Naive thymus-derived CD4-positive, alpha-beta T cell (primary cell): ENCODE measurements around the gene ERCC6L2. TPM values are rescaled to one million over a fixed set of nuclear protein-coding genes. Genes with fewer than 3 reads are reported as not detected.

Experiments
- ATAC-seq: fragments of 150-1000 bp; cut with Tn5 transposase; 2 replicates; pipeline ENCODE4 v1.10.0; 2021; ENCODE audit warnings: mild to moderate bottlenecking, moderate library complexity
- CTCF ChIA-PET: fragments of 350-600 bp; sonication (Branson Sonifier 250); formaldehyde crosslinking; loops from one replicate; lab custom pipeline; 2021; ENCODE audit warnings: antibody characterized with exemption; lab: Charles Lee
- POLR2A ChIA-PET: fragments of 350-600 bp; sonication (Branson Sonifier 250); formaldehyde crosslinking; loops from one replicate; lab custom pipeline; 2021; ENCODE audit warnings: antibody characterized with exemption, inconsistent platforms; lab: Charles Lee
- DNase-seq, 9 donors: peaks; one replicate each; pipeline versions ENCODE4 v3.0.0 to v3.0.0-alpha.2; 2020 to 2022; ENCODE audit warnings: mixed read lengths in 1 of 9
- H3K27ac ChIP-seq: one replicate; pipeline ENCODE4 v1.7.0; 2013; ENCODE audit warnings: mild to moderate bottlenecking, low read depth, low read length, moderate library complexity
- H3K27me3 ChIP-seq, 2 donors: one replicate each; pipeline ENCODE4 v1.7.0; 2013; ENCODE audit warnings: low read length in 2 of 2, mild to moderate bottlenecking in 2 of 2, moderate library complexity in 2 of 2; ENCODE audit not compliant: control insufficient read depth in 2 of 2, insufficient read depth in 2 of 2
- H3K36me3 ChIP-seq, 3 experiments: 1 replicate in 2 of 3; 2 replicates in 1 of 3; pipeline ENCODE4 v1.7.0; 2013; ENCODE audit warnings: low read length in 3 of 3, mild to moderate bottlenecking in 3 of 3, moderate library complexity in 1 of 3; ENCODE audit not compliant: insufficient read depth in 3 of 3, control insufficient read depth in 2 of 3
- H3K4me1 ChIP-seq, 2 donors: one replicate each; pipeline ENCODE4 v1.7.0; 2013; ENCODE audit warnings: low read length in 2 of 2, mild to moderate bottlenecking in 2 of 2, moderate library complexity in 1 of 2; ENCODE audit not compliant: control insufficient read depth in 2 of 2, insufficient read depth in 2 of 2
- H3K4me3 ChIP-seq: 2 replicates; pipeline ENCODE4 v1.7.0; 2013; ENCODE audit warnings: mild to moderate bottlenecking, low read length
- H3K9me3 ChIP-seq, 3 experiments: 1 replicate in 2 of 3; 2 replicates in 1 of 3; pipeline ENCODE4 v1.7.0; 2013; ENCODE audit warnings: low read length in 3 of 3; ENCODE audit not compliant: control insufficient read depth in 2 of 3
- H3K27ac Mint-ChIP-seq, 9 donors: one replicate each; pipeline ENCODE4 v1.8.0; 2020 to 2022; ENCODE audit warnings: mixed read lengths in 9 of 9, mild to moderate bottlenecking in 8 of 9, moderate library complexity in 5 of 9, inconsistent platforms in 2 of 9
- H3K27me3 Mint-ChIP-seq, 5 donors: one replicate each; pipeline ENCODE4 v1.8.0; 2021 to 2022; ENCODE audit warnings: mixed read lengths in 5 of 5, mild to moderate bottlenecking in 1 of 5
- H3K36me3 Mint-ChIP-seq, 5 donors: one replicate each; pipeline ENCODE4 v1.8.0; 2020 to 2022; ENCODE audit warnings: mixed read lengths in 5 of 5, mild to moderate bottlenecking in 3 of 5, inconsistent platforms in 1 of 5
- H3K4me1 Mint-ChIP-seq, 7 donors: one replicate each; pipeline ENCODE4 v1.8.0; 2020 to 2022; ENCODE audit warnings: mixed read lengths in 7 of 7, mild to moderate bottlenecking in 3 of 7, inconsistent platforms in 1 of 7
- H3K4me3 Mint-ChIP-seq, 10 donors: one replicate each; pipeline ENCODE4 v1.8.0; 2020 to 2022; ENCODE audit warnings: mild to moderate bottlenecking in 10 of 10, mixed read lengths in 10 of 10, moderate library complexity in 6 of 10, inconsistent platforms in 2 of 10
- H3K9me3 Mint-ChIP-seq, 11 donors: one replicate each; pipeline ENCODE4 v1.8.0; 2020 to 2022; ENCODE audit warnings: mixed read lengths in 11 of 11, mild to moderate bottlenecking in 4 of 11, inconsistent platforms in 1 of 11, moderate library complexity in 1 of 11
- intact Hi-C, 2 donors: fragments of 100-400 bp; cut with micrococcal nuclease; formaldehyde crosslinking; loops; one replicate each; pipeline ENCODE4 v1.15.1; 2023
- polyA plus RNA-seq, 2 donors: library from polyadenylated mRNA; unstranded; fragments of 300-500 nt; fragmentation: Illumina TruSeq; gene quantifications; one replicate each; pipeline ENCODE4 v1.2.3, GENCODE V29; 2021
- total RNA-seq, 6 experiments: library from RNA in 5 of 6; stranded (reverse) in 5 of 6; gene quantifications; 1 replicate in 5 of 6; 2 replicates in 1 of 6; pipeline ENCODE4 v1.2.3 and lab custom pipeline; 2021 to 2026

ERCC6L2 gene
- total RNA-seq (10 to 100 TPM; 46.2 to 82.8 (median 52.4) TPM), polyA plus RNA-seq (10 to 100 TPM; 54.9 to 66.1 TPM), total RNA-seq (lab: John Stamatoyannopoulos, UW) (127 reads per million, percentile 88 among the genes with 10 or more reads in this experiment)

GRCh38 chr9:95875305-95876137, at the start of gene ERCC6L2:
ERCC6L2 (plus strand) TSS chr9:95875691; CDS start chr9:95876039, 348 bp downstream.
- POLR2A ChIA-PET, result interaction anchor here (0.6 to 4.0 kb wide), 23 partner anchors 9 to 400 kb away, joined by 3 to 77 read pairs (median 4); no protein-coding TSS in a partner anchor
- intact Hi-C loops, result loop anchor here (1.0 to 5.0 kb wide), 17 partner anchors 13 to 1708 kb away; partner anchors contain the start of genes FANCC (in 2 of the 2), AOPEP (in 1 of the 2) and ZNF367 (in 1 of the 2)
- DNase-seq, result peak; percentile 87 to 94 (median 90)
- Histone ChIP-seq H3K27me3 (no peaks in the 10 kb centered on the region), H3K9me3 (no peaks in the 10 kb centered on the region), H3K36me3 (peaks cover 0 to 9% (median 0%) of the 10 kb centered on the region in 3 experiments), H3K4me1 (peaks cover 8 to 20% of the 10 kb centered on the region in 2 donors), H3K4me3 (no peak within 1 kb of the TSS), H3K27ac (no peak within 1 kb of the TSS)
- H3K9me3 Mint-ChIP-seq, result peaks cover 0 to 23% (median 8%) of the 10 kb centered on the region in 11 donors
- peaks cover 10 to 49% (median 41%) of the 10 kb centered on the region in 5 donors for H3K36me3 Mint-ChIP-seq
- H3K4me1 Mint-ChIP-seq, result peaks cover 17 to 44% (median 35%) of the 10 kb centered on the region in 7 donors
- CTCF ChIA-PET, result interaction anchor here (0.6 to 1.8 kb wide), 4 partner anchors 10 to 149 kb away, joined by 3 to 7 read pairs (median 4); no protein-coding TSS in a partner anchor
- H3K27me3 Mint-ChIP-seq, result no peaks in the 10 kb centered on the region
- no peak within 1 kb of the TSS for H3K4me3 Mint-ChIP-seq
- H3K27ac Mint-ChIP-seq, result no peak within 1 kb of the TSS
- peak; percentile 93 for ATAC-seq

GRCh38 chr9:95826183-95826838, 49.2 kb upstream of the ERCC6L2 start:
- CTCF ChIA-PET, result interaction anchor here (0.9 kb wide), 1 partner anchor 9 kb away, joined by 3 read pairs; no protein-coding TSS in a partner anchor
- no peak overlapping the region for H3K27ac ChIP-seq
- no peaks in the 10 kb centered on the region for H3K4me1 ChIP-seq
- H3K27me3 ChIP-seq, result no peaks in the 10 kb centered on the region
- no peak overlapping the region for H3K4me3 Mint-ChIP-seq
- no peak overlapping the region for H3K27ac Mint-ChIP-seq
- H3K36me3 ChIP-seq, result no peaks in the 10 kb centered on the region
- ATAC-seq (no peak), DNase-seq (no peak)
- H3K36me3 Mint-ChIP-seq, result peaks cover 0 to 14% (median 6%) of the 10 kb centered on the region in 5 donors
- POLR2A ChIA-PET, result no interaction called here
- peaks cover 0 to 37% (median 4%) of the 10 kb centered on the region in 7 donors for H3K4me1 Mint-ChIP-seq
- no peak overlapping the region for H3K4me3 ChIP-seq
- intact Hi-C loops, result no loop called here
- H3K9me3 Mint-ChIP-seq, result peaks cover 0 to 4% (median 0%) of the 10 kb centered on the region in 11 donors
- H3K27me3 Mint-ChIP-seq, result peaks cover 0 to 48% (median 0%) of the 10 kb centered on the region in 5 donors
- H3K9me3 ChIP-seq, result no peaks in the 10 kb centered on the region

- POLR2A ChIA-PET, result no interaction called here
Observed at GRCh38 chr9:95830768-95831167, 44.7 kb upstream of the ERCC6L2 start.

GRCh38 chr9:95831810-95832209, 43.7 kb upstream of the ERCC6L2 start:
- Histone ChIP-seq H3K27ac (no peak overlapping the region), H3K9me3 (no peaks in the 10 kb centered on the region), H3K36me3 (no peaks in the 10 kb centered on the region), H3K4me3 (no peak overlapping the region), H3K4me1 (no peaks in the 10 kb centered on the region), H3K27me3 (no peaks in the 10 kb centered on the region)
- Mint-ChIP-seq H3K36me3 (peaks cover 0 to 17% (median 6%) of the 10 kb centered on the region in 5 donors), H3K4me1 (peaks cover 0 to 10% (median 4%) of the 10 kb centered on the region in 7 donors), H3K27ac (no peak overlapping the region), H3K4me3 (no peak overlapping the region), H3K9me3 (peaks cover 0 to 4% (median 0%) of the 10 kb centered on the region in 11 donors), H3K27me3 (peaks cover 0 to 33% (median 0%) of the 10 kb centered on the region in 5 donors)
- CTCF ChIA-PET, result no interaction called here
- intact Hi-C loops, result no loop called here
- no peak for ATAC-seq
- no peak for DNase-seq
- POLR2A ChIA-PET, result no interaction called here

More at GRCh38 chr9:95830768-95831167, 44.7 kb upstream of the ERCC6L2 start:
- no peak for DNase-seq
- H3K27me3 Mint-ChIP-seq, result peaks cover 0 to 37% (median 0%) of the 10 kb centered on the region in 5 donors
- H3K27ac ChIP-seq, result no peak overlapping the region
- CTCF ChIA-PET, result no interaction called here
- peaks cover 0 to 4% (median 0%) of the 10 kb centered on the region in 11 donors for H3K9me3 Mint-ChIP-seq
- H3K36me3 ChIP-seq, result no peaks in the 10 kb centered on the region
- H3K4me3 ChIP-seq, result no peak overlapping the region
- H3K4me1 ChIP-seq, result no peaks in the 10 kb centered on the region
- no peak overlapping the region for H3K4me3 Mint-ChIP-seq
- H3K36me3 Mint-ChIP-seq, result peaks cover 0 to 14% (median 6%) of the 10 kb centered on the region in 5 donors
- intact Hi-C loops, result no loop called here
- no peak for ATAC-seq
- H3K27me3 ChIP-seq, result no peaks in the 10 kb centered on the region
- H3K4me1 Mint-ChIP-seq, result peaks cover 0 to 17% (median 4%) of the 10 kb centered on the region in 7 donors
- H3K27ac Mint-ChIP-seq, result no peak overlapping the region
- no peaks in the 10 kb centered on the region for H3K9me3 ChIP-seq

- CTCF ChIA-PET, result no interaction called here
Observed at GRCh38 chr9:95833546-95834178, 41.8 kb upstream of the ERCC6L2 start.

More at GRCh38 chr9:95833546-95834178, 41.8 kb upstream of the ERCC6L2 start:
- no peaks in the 10 kb centered on the region for H3K9me3 ChIP-seq
- H3K36me3 ChIP-seq, result no peaks in the 10 kb centered on the region
- no peak overlapping the region for H3K4me3 ChIP-seq
- Mint-ChIP-seq H3K9me3 (peaks cover 0 to 4% (median 0%) of the 10 kb centered on the region in 11 donors), H3K27ac (no peak overlapping the region), H3K4me3 (no peak overlapping the region), H3K36me3 (peaks cover 3 to 26% (median 11%) of the 10 kb centered on the region in 5 donors), H3K4me1 (peaks cover 0 to 9% (median 1%) of the 10 kb centered on the region in 7 donors), H3K27me3 (peaks cover 0 to 18% (median 0%) of the 10 kb centered on the region in 5 donors)
- H3K4me1 ChIP-seq, result no peaks in the 10 kb centered on the region
- H3K27me3 ChIP-seq, result no peaks in the 10 kb centered on the region
- H3K27ac ChIP-seq, result no peak overlapping the region
- intact Hi-C loops, result no loop called here
- DNase-seq (no peak), ATAC-seq (no peak)
- POLR2A ChIA-PET, result no interaction called here
